HG03457 (cell line): ENCODE measurements around the gene SHISA4.

ENCODE experiments used
- ATAC-seq: cut with Tn5 transposase; IDR thresholded peaks from one replicate; pipeline ENCODE4 v1.9.1; 2021; ENCODE audit warnings: moderate number of reproducible peaks; ENCODE audit not compliant: unreplicated experiment

SHISA4 gene

GRCh38 chr1:201880928-201881571, 7.6 kb upstream of the SHISA4 start:
- ATAC-seq = no peak

GRCh38 chr1:201881617-201882016, 7.1 kb upstream of the SHISA4 start:
- no peak for ATAC-seq

- no peak for ATAC-seq
Measured at GRCh38 chr1:201882665-201883132, 6.0 kb upstream of the SHISA4 start.

GRCh38 chr1:201883266-201883665, 5.4 kb upstream of the SHISA4 start:
- no peak for ATAC-seq

- no peak for ATAC-seq
Measured at GRCh38 chr1:201883786-201884185, 4.9 kb upstream of the SHISA4 start.

- no peak for ATAC-seq
Measured at GRCh38 chr1:201884425-201884824, 4.3 kb upstream of the SHISA4 start.

- no peak for ATAC-seq
Measured at GRCh38 chr1:201885531-201886075, 3.1 kb upstream of the SHISA4 start.

GRCh38 chr1:201886103-201886885, 2.4 kb upstream of the SHISA4 start:
- ATAC-seq = no peak

- ATAC-seq = no peak
Measured at GRCh38 chr1:201887116-201887866, 1.4 kb upstream of the SHISA4 start.

GRCh38 chr1:201889090-201889968, 631 bp downstream of the SHISA4 start:
- ATAC-seq = no peak

GRCh38 chr1:201890223-201890622, 1.5 kb downstream of the SHISA4 start:
- ATAC-seq = no peak

- ATAC-seq = no peak
Measured at GRCh38 chr1:201890806-201891450, 2.2 kb downstream of the SHISA4 start.

- ATAC-seq = no peak
Measured at GRCh38 chr1:201891451-201892045, 2.9 kb downstream of the SHISA4 start.

- no peak for ATAC-seq
Measured at GRCh38 chr1:201892211-201892610, 3.5 kb downstream of the SHISA4 start.

- no peak for ATAC-seq
Measured at GRCh38 chr1:201893431-201893830, 4.7 kb downstream of the SHISA4 start.

- no peak for ATAC-seq
Measured at GRCh38 chr1:201894343-201895119, 5.8 kb downstream of the SHISA4 start.

- ATAC-seq = no peak
Measured at GRCh38 chr1:201895120-201895665, 6.5 kb downstream of the SHISA4 start.
